Central memory CD8-positive, alpha-beta T cell (primary cell): ENCODE results near the gene CAMK4.
A peak's percentile ranks its signal among the peaks of the same experiment; 100 is the strongest.

ENCODE experiments used
- ATAC-seq: fragments of 150-1000 bp; cut with Tn5 transposase; replicated peaks from 2 replicates; pipeline ENCODE4 v1.10.0; 2022; ENCODE audit warnings: mild to moderate bottlenecking, moderate FRiP score, moderate number of reproducible peaks; ENCODE audit not compliant: poor library complexity, severe bottlenecking; ENCODE audit errors: extremely low read depth
- DNase-seq, 2 donors: peaks; one replicate each; pipeline ENCODE4 v3.0.0; 2021; ENCODE audit warnings: low spot score in 2 of 2
- H3K27ac Mint-ChIP-seq: one replicate; pipeline ENCODE4 v1.8.0; 2022; ENCODE audit warnings: low read depth, mild to moderate bottlenecking, moderate library complexity, mixed read lengths
- H3K27me3 Mint-ChIP-seq: one replicate; pipeline ENCODE4 v1.8.0; 2022; ENCODE audit warnings: mixed read lengths
- H3K36me3 Mint-ChIP-seq: one replicate; pipeline ENCODE4 v1.8.0; 2022; ENCODE audit warnings: mild to moderate bottlenecking, moderate library complexity, mixed read lengths; ENCODE audit not compliant: insufficient read depth
- H3K4me1 Mint-ChIP-seq: one replicate; pipeline ENCODE4 v1.8.0; 2022; ENCODE audit warnings: mixed read lengths
- H3K4me3 Mint-ChIP-seq: one replicate; pipeline ENCODE4 v1.8.0; 2022; ENCODE audit warnings: mild to moderate bottlenecking, moderate library complexity, mixed read lengths
- H3K9me3 Mint-ChIP-seq: one replicate; pipeline ENCODE4 v1.8.0; 2022; ENCODE audit warnings: mixed read lengths

The CAMK4 gene

GRCh38 chr5:111472579-111472978, 248.4 kb downstream of the CAMK4 start:
- peaks cover 12% of the 10 kb centered on the region for H3K36me3 Mint-ChIP-seq
- no peak overlapping the region for H3K4me3 Mint-ChIP-seq
- no peak for ATAC-seq
- H3K27me3 Mint-ChIP-seq: no peaks in the 10 kb centered on the region
- no peaks in the 10 kb centered on the region for H3K9me3 Mint-ChIP-seq
- H3K4me1 Mint-ChIP-seq: no peaks in the 10 kb centered on the region
- H3K27ac Mint-ChIP-seq: no peak overlapping the region
- no peak for DNase-seq

- Mint-ChIP-seq H3K27me3 (no peaks in the 10 kb centered on the region), H3K4me1 (no peaks in the 10 kb centered on the region), H3K36me3 (peaks cover 32% of the 10 kb centered on the region), H3K9me3 (no peaks in the 10 kb centered on the region), H3K27ac (no peak overlapping the region), H3K4me3 (no peak overlapping the region)
- ATAC-seq (no peak), DNase-seq (no peak)
Observed at GRCh38 chr5:111478266-111478665, 254.1 kb downstream of the CAMK4 start.

GRCh38 chr5:111478898-111479297, 254.7 kb downstream of the CAMK4 start:
- no peak for DNase-seq
- H3K9me3 Mint-ChIP-seq: no peaks in the 10 kb centered on the region
- H3K27me3 Mint-ChIP-seq: no peaks in the 10 kb centered on the region
- ATAC-seq: no peak
- peaks cover 33% of the 10 kb centered on the region for H3K36me3 Mint-ChIP-seq
- H3K27ac Mint-ChIP-seq: no peak overlapping the region
- no peaks in the 10 kb centered on the region for H3K4me1 Mint-ChIP-seq
- no peak overlapping the region for H3K4me3 Mint-ChIP-seq

- Mint-ChIP-seq H3K27ac (peak overlapping the region; percentile 12), H3K9me3 (no peaks in the 10 kb centered on the region), H3K4me1 (no peaks in the 10 kb centered on the region), H3K27me3 (no peaks in the 10 kb centered on the region), H3K36me3 (peaks cover 37% of the 10 kb centered on the region), H3K4me3 (no peak overlapping the region)
- no peak for ATAC-seq
- DNase-seq: no peak
Observed at GRCh38 chr5:111480346-111480745, 256.2 kb downstream of the CAMK4 start.

GRCh38 chr5:111486055-111486454, 261.9 kb downstream of the CAMK4 start:
- H3K4me3 Mint-ChIP-seq: no peak overlapping the region
- peaks cover 32% of the 10 kb centered on the region for H3K36me3 Mint-ChIP-seq

GRCh38 chr5:111486926-111487325, 262.7 kb downstream of the CAMK4 start:
- H3K27me3 Mint-ChIP-seq: no peaks in the 10 kb centered on the region
- H3K4me1 Mint-ChIP-seq: no peaks in the 10 kb centered on the region
- H3K27ac Mint-ChIP-seq: no peak overlapping the region
- ATAC-seq (no peak), DNase-seq (no peak)
- no peaks in the 10 kb centered on the region for H3K9me3 Mint-ChIP-seq
- H3K36me3 Mint-ChIP-seq: peaks cover 27% of the 10 kb centered on the region
- H3K4me3 Mint-ChIP-seq: no peak overlapping the region

More at GRCh38 chr5:111486055-111486454, 261.9 kb downstream of the CAMK4 start:
- DNase-seq: no peak
- Mint-ChIP-seq H3K27me3 (no peaks in the 10 kb centered on the region), H3K27ac (no peak overlapping the region), H3K9me3 (no peaks in the 10 kb centered on the region), H3K4me1 (no peaks in the 10 kb centered on the region)
- ATAC-seq: no peak

GRCh38 chr5:111488353-111488752, 264.2 kb downstream of the CAMK4 start:
- no peaks in the 10 kb centered on the region for H3K9me3 Mint-ChIP-seq
- H3K4me1 Mint-ChIP-seq: no peaks in the 10 kb centered on the region
- no peak for ATAC-seq

GRCh38 chr5:111493031-111493430, 268.8 kb downstream of the CAMK4 start:
- H3K27me3 Mint-ChIP-seq: no peaks in the 10 kb centered on the region
- H3K36me3 Mint-ChIP-seq: peaks cover 7% of the 10 kb centered on the region
- peak overlapping the region; percentile 54 for H3K27ac Mint-ChIP-seq
- no peak for ATAC-seq
- no peak for DNase-seq
- H3K4me1 Mint-ChIP-seq: no peaks in the 10 kb centered on the region
- H3K4me3 Mint-ChIP-seq: no peak overlapping the region
- no peaks in the 10 kb centered on the region for H3K9me3 Mint-ChIP-seq

More at GRCh38 chr5:111488353-111488752, 264.2 kb downstream of the CAMK4 start:
- H3K27ac Mint-ChIP-seq: no peak overlapping the region
- no peak for DNase-seq
- H3K36me3 Mint-ChIP-seq: peaks cover 26% of the 10 kb centered on the region
- H3K27me3 Mint-ChIP-seq: no peaks in the 10 kb centered on the region
- H3K4me3 Mint-ChIP-seq: no peak overlapping the region

- no peak for ATAC-seq
- peaks cover 14% of the 10 kb centered on the region for H3K36me3 Mint-ChIP-seq
- H3K27ac Mint-ChIP-seq: no peak overlapping the region
- H3K27me3 Mint-ChIP-seq: no peaks in the 10 kb centered on the region
- H3K4me1 Mint-ChIP-seq: no peaks in the 10 kb centered on the region
- no peaks in the 10 kb centered on the region for H3K9me3 Mint-ChIP-seq
- H3K4me3 Mint-ChIP-seq: no peak overlapping the region
- no peak for DNase-seq
Observed at GRCh38 chr5:111494355-111494999, 270.3 kb downstream of the CAMK4 start.

- no peak overlapping the region for H3K4me3 Mint-ChIP-seq
- no peak overlapping the region for H3K27ac Mint-ChIP-seq
- H3K4me1 Mint-ChIP-seq: no peaks in the 10 kb centered on the region
- H3K9me3 Mint-ChIP-seq: no peaks in the 10 kb centered on the region
- no peaks in the 10 kb centered on the region for H3K27me3 Mint-ChIP-seq
- ATAC-seq (no peak), DNase-seq (no peak)
- peaks cover 15% of the 10 kb centered on the region for H3K36me3 Mint-ChIP-seq
Observed at GRCh38 chr5:111495159-111495558, 271.0 kb downstream of the CAMK4 start.

- Mint-ChIP-seq H3K9me3 (no peaks in the 10 kb centered on the region), H3K4me1 (no peaks in the 10 kb centered on the region), H3K4me3 (no peak overlapping the region), H3K27ac (peak overlapping the region; percentile 38), H3K27me3 (no peaks in the 10 kb centered on the region), H3K36me3 (peaks cover 15% of the 10 kb centered on the region)
- no peak for DNase-seq
- no peak for ATAC-seq
Observed at GRCh38 chr5:111498346-111498745, 274.2 kb downstream of the CAMK4 start.

- DNase-seq (no peak), ATAC-seq (no peak)
- H3K27me3 Mint-ChIP-seq: no peaks in the 10 kb centered on the region
- H3K4me3 Mint-ChIP-seq: no peak overlapping the region
- H3K9me3 Mint-ChIP-seq: no peaks in the 10 kb centered on the region
- H3K27ac Mint-ChIP-seq: no peak overlapping the region
- H3K4me1 Mint-ChIP-seq: peaks cover 9% of the 10 kb centered on the region
- peaks cover 21% of the 10 kb centered on the region for H3K36me3 Mint-ChIP-seq
Observed at GRCh38 chr5:111502956-111503355, 278.8 kb downstream of the CAMK4 start.

- Mint-ChIP-seq H3K4me1 (peaks cover 22% of the 10 kb centered on the region), H3K9me3 (no peaks in the 10 kb centered on the region), H3K4me3 (no peak overlapping the region), H3K36me3 (peaks cover 12% of the 10 kb centered on the region), H3K27ac (peak overlapping the region; percentile 39), H3K27me3 (no peaks in the 10 kb centered on the region)
- ATAC-seq (no peak), DNase-seq (no peak)
Observed at GRCh38 chr5:111505096-111505495, 280.9 kb downstream of the CAMK4 start.
